ENCODE data around the gene HSPA1B.

- no peak for TF ChIP-seq POLR2AphosphoS5 (IDR thresholded peaks at IDR 0.05)
- TF ChIP-seq, protein P1, sequence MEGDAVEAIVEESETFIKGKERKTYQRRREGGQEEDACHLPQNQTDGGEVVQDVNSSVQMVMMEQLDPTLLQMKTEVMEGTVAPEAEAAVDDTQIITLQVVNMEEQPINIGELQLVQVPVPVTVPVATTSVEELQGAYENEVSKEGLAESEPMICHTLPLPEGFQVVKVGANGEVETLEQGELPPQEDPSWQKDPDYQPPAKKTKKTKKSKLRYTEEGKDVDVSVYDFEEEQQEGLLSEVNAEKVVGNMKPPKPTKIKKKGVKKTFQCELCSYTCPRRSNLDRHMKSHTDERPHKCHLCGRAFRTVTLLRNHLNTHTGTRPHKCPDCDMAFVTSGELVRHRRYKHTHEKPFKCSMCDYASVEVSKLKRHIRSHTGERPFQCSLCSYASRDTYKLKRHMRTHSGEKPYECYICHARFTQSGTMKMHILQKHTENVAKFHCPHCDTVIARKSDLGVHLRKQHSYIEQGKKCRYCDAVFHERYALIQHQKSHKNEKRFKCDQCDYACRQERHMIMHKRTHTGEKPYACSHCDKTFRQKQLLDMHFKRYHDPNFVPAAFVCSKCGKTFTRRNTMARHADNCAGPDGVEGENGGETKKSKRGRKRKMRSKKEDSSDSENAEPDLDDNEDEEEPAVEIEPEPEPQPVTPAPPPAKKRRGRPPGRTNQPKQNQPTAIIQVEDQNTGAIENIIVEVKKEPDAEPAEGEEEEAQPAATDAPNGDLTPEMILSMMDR (IDR thresholded peaks at IDR 0.05) = no peak
These were observed 7.7 kb upstream of the HSPA1B start for GRCh38 chr6:31819871-31820299.
